ENCODE results near the gene CORO7. TPM values are rescaled to one million over a fixed set of nuclear protein-coding genes. Genes with fewer than 3 reads are reported as not detected.

CORO7 gene
- total RNA-seq, 1 donor from 2014 or later: 19.4 TPM

- peak; percentile 96 for DNase-seq
These were observed 109.0 kb downstream of the CORO7 start for GRCh38 chr16:4307215-4308037.

GRCh38 chr16:4306470-4307214 is 109.8 kb downstream of the CORO7 start:
- peak; percentile 41 for DNase-seq

Small RNA genes lying within 50 kb of the gene (small RNA-seq; reads per million reads assigned to genes)
- not detected for gene AC012676.2 (ENCODE audit: low replicate concordance)

Other genes with a start within 250 kb of the CORO7 start
- gene SRL, start 174.5 kb downstream of the CORO7 start, total RNA-seq: 445 TPM
- 8.6 TPM for gene TFAP4, start 143.6 kb downstream of the CORO7 start, total RNA-seq
- 6.8 TPM for gene GLIS2, start 100.5 kb downstream of the CORO7 start, total RNA-seq
- 16.9 TPM for gene PAM16, start 65.3 kb downstream of the CORO7 start, total RNA-seq
- gene VASN, start 44.7 kb downstream of the CORO7 start, total RNA-seq: 16.8 TPM
- 71.3 TPM for gene DNAJA3, start 9.3 kb upstream of the CORO7 start, total RNA-seq
- 27.7 TPM for gene NMRAL1, start 58.0 kb upstream of the CORO7 start, total RNA-seq
- gene HMOX2, start 59.8 kb upstream of the CORO7 start, total RNA-seq: 28.5 TPM
- 10.6 TPM for gene CDIP1, start 122.2 kb upstream of the CORO7 start, total RNA-seq
- 0.72 TPM for gene C16orf96, start 139.7 kb upstream of the CORO7 start, total RNA-seq
- 13.3 TPM for gene UBALD1, start 198.3 kb upstream of the CORO7 start, total RNA-seq
- gene MGRN1, start 208.2 kb upstream of the CORO7 start, total RNA-seq: 34.6 TPM

Measured in tongue (tissue), 3 donors.